Measurements from ENCODE around the gene ITGA11.

The ITGA11 gene

GRCh38 chr15:68411735-68412134 is 20.2 kb downstream of the ITGA11 start:
- peaks cover 8% of the 10 kb centered on the region; the same call in 1 of the 2 replicates for H3K4me1 ChIP-seq
- H3K27me3 ChIP-seq, result no peaks in the 10 kb centered on the region
- no peak for DNase-seq
- TF ChIP-seq CTCF (IDR thresholded peaks at IDR 0.05; ENCODE audit: low read depth, low read length), result no peak
- H3K9me3 ChIP-seq, result no peaks in the 10 kb centered on the region
- H3K36me3 ChIP-seq, result no peaks in the 10 kb centered on the region
- H3K4me3 ChIP-seq (ENCODE audit: low read depth, low read length), result no peak overlapping the region

DNA sequence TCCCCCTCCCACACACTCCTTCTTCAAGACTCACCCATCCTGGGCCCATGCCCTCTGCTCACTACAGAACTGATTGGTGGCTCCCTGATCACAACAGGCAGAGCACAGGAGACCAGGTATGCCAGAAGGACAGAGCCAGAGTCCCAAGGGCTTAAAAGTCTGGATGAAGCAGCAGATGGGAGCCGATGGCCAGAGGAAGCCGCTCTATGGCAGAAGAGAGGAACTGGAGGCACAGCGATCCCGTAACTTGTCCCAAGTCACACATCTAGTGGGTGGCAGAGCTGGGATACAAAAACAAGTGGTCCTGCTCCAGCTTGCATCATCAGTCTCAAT is 20.7 kb downstream of the ITGA11 start:
- Histone ChIP-seq H3K36me3 (no peaks in the 10 kb centered on the region), H3K4me3 (ENCODE audit: low read depth, low read length) (no peak overlapping the region), H3K9me3 (no peaks in the 10 kb centered on the region), H3K4me1 (peaks cover 8% of the 10 kb centered on the region; the same call in 1 of the 2 replicates), H3K27me3 (no peaks in the 10 kb centered on the region)
- DNase-seq, result no peak
- TF ChIP-seq CTCF (IDR thresholded peaks at IDR 0.05; ENCODE audit: low read depth, low read length), result no peak

DNA sequence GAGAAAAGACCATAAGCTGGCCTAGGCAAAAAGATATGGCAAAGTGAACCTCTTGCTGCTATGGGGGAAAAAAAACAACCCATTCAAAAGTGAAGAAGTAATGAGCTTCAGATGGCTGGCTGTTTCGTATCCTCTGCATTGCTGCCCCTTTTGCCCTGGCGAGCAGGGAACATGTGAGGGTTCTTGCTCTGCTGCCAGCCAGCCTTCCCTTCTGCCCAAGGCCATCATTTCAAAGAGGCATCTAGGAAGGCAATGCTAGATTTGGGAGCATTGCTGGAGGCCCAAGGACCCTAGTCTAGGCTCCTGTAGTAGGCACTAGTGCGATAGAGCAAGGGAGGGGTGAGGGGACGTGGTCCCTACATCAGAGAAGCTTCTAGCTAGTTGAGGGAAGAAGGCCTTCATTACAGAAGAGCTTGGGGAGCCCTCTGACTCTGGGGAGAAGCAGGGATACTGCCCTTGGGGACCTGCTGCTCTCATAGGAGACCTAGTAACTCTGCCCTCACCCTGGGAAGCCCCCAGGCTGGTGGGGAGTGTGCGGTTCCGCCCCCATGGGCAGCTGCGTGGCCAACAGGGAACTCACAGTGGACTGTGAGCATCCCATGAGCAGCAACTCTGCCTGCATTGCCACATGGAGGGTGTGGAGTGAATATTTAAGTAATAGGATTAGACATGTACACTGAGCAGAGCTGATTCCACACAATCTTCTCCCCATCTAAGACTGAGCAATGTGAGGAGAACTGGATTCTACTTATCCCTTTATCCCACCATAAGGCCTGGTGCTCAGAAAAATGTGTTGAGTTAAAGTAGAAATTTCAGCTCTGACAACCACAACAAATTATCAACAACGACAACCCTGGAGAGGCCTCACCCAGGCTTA is 21.3 kb downstream of the ITGA11 start:
- no peak for TF ChIP-seq CTCF (IDR thresholded peaks at IDR 0.05; ENCODE audit: low read depth, low read length)
- Histone ChIP-seq H3K4me3 (ENCODE audit: low read depth, low read length) (no peak overlapping the region), H3K27me3 (no peaks in the 10 kb centered on the region), H3K9me3 (no peaks in the 10 kb centered on the region), H3K4me1 (0 out of 2 replicates have a peak, but pooled peaks cover 2% of the 10 kb centered on the region), H3K36me3 (no peaks in the 10 kb centered on the region)
- DNase-seq, result no peak

- no peak overlapping the region for H3K4me3 ChIP-seq (ENCODE audit: low read depth, low read length)
- no peaks in the 10 kb centered on the region for H3K4me1 ChIP-seq
- H3K27me3 ChIP-seq, result no peaks in the 10 kb centered on the region
- H3K36me3 ChIP-seq, result no peaks in the 10 kb centered on the region
- H3K9me3 ChIP-seq, result no peaks in the 10 kb centered on the region
- no peak for DNase-seq
- TF ChIP-seq CTCF (IDR thresholded peaks at IDR 0.05; ENCODE audit: low read depth, low read length), result no peak
Measured at GRCh38 chr15:68409736-68410370, 22.1 kb downstream of the ITGA11 start.

DNA sequence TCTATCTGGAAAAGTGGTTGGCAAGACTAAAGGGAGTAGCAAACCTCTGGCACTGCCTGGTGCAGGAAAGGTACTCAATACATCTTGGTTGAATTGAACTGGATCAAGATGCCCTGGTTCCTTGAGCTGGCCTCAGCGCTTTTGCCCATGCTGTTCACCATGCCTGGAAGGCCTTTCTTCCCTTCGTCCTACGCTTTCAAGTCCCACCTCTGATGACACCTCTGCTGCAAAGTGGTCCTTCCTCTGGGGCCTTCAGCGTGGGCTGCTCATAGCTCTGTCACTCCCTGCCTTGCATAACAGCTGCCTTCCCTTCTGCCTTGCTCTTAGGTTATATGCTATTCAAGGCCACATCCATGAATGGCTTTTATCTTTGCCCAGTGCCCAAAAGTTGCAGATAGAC is 23.0 kb downstream of the ITGA11 start:
- no peak for DNase-seq
- Histone ChIP-seq H3K4me3 (ENCODE audit: low read depth, low read length) (no peak overlapping the region), H3K36me3 (no peaks in the 10 kb centered on the region), H3K4me1 (no peaks in the 10 kb centered on the region), H3K9me3 (no peaks in the 10 kb centered on the region), H3K27me3 (no peaks in the 10 kb centered on the region)
- no peak for TF ChIP-seq CTCF (IDR thresholded peaks at IDR 0.05; ENCODE audit: low read depth, low read length)

Measured in BE2C (cell line).